Upper lobe of left lung (tissue), 4 donors: ENCODE results near the gene RAB36.

Source experiments
- EP300 ChIP-seq, 4 donors: sonication (generic); formaldehyde crosslinking; IDR thresholded peaks; one replicate each; pipeline ENCODE4 v1.5.1; 2017; ENCODE audit warnings: antibody characterized with exemption in 4 of 4, control low read depth in 2 of 4
- POLR2A ChIP-seq, 4 donors: fragments of 450-650 bp; IDR thresholded peaks; one replicate each; pipeline ENCODE4 v1.5.1; 2016 to 2017; ENCODE audit warnings: antibody characterized with exemption in 4 of 4, mild to moderate bottlenecking in 2 of 4
- POLR2AphosphoS5 ChIP-seq, 2 donors: sonication (generic); formaldehyde crosslinking; IDR thresholded peaks; one replicate each; pipeline ENCODE4 v1.5.1; 2017; ENCODE audit warnings: antibody characterized with exemption in 2 of 2
- TF ChIP-seq, protein P1 (sequence below), 6 experiments: fragments of 450-650 bp in 4 of 6; fragments of 200-600 bp in 2 of 6; sonication (generic) in 2 of 6; IDR thresholded peaks; one replicate each; pipeline ENCODE4 v1.5.1; 2016 to 2019; ENCODE audit warnings: antibody characterized with exemption in 6 of 6

GRCh38 chr22:23157560-23158515 is 12.6 kb downstream of the RAB36 start:
- TF ChIP-seq EP300 (IDR thresholded peaks at IDR 0.05) (no peak), POLR2A (IDR thresholded peaks at IDR 0.05) (no peak), POLR2AphosphoS5 (IDR thresholded peaks at IDR 0.05) (no peak)
- TF ChIP-seq, protein P1, sequence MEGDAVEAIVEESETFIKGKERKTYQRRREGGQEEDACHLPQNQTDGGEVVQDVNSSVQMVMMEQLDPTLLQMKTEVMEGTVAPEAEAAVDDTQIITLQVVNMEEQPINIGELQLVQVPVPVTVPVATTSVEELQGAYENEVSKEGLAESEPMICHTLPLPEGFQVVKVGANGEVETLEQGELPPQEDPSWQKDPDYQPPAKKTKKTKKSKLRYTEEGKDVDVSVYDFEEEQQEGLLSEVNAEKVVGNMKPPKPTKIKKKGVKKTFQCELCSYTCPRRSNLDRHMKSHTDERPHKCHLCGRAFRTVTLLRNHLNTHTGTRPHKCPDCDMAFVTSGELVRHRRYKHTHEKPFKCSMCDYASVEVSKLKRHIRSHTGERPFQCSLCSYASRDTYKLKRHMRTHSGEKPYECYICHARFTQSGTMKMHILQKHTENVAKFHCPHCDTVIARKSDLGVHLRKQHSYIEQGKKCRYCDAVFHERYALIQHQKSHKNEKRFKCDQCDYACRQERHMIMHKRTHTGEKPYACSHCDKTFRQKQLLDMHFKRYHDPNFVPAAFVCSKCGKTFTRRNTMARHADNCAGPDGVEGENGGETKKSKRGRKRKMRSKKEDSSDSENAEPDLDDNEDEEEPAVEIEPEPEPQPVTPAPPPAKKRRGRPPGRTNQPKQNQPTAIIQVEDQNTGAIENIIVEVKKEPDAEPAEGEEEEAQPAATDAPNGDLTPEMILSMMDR (IDR thresholded peaks at IDR 0.05) = no peak
